ENCODE measurements around the gene NETO1. TPM values are rescaled to one million over a fixed set of nuclear protein-coding genes. Genes with fewer than 3 reads are reported as not detected.

NETO1 gene
- total and polyA plus RNA-seq, 10 of the 15 experiments (the other 5 are each of a cell fraction or from before 2014, with no cell fraction given), result 0.52 TPM; not detected in 9

GRCh38 chr18:72752220-72752619, 115.6 kb downstream of the NETO1 start:
- Histone ChIP-seq H3K9ac (ENCODE audit: control insufficient read depth, insufficient read depth, low read length) (no peak overlapping the region), H3K9me3 (replicated peaks; ENCODE audit: control insufficient read depth, insufficient read depth, low read length) (no peaks in the 10 kb centered on the region), H3K27me3 (replicated peaks in 1 of 2; ENCODE audit: control insufficient read depth in 2 of 2, insufficient read depth in 2 of 2, low read length in 1 of 2) (no peaks in the 10 kb centered on the region), H3K4me1 (ENCODE audit: control insufficient read depth, insufficient read depth, low read length) (no peaks in the 10 kb centered on the region), H3K36me3 (ENCODE audit: control insufficient read depth in 2 of 2, insufficient read depth in 2 of 2, low read length in 1 of 2) (no peaks in the 10 kb centered on the region), H4K20me1 (ENCODE audit: control insufficient read depth, insufficient read depth) (no peaks in the 10 kb centered on the region), H3K4me2 (ENCODE audit: control insufficient read depth, insufficient read depth) (no peak overlapping the region), H3K4me3 (no peak overlapping the region), H2AFZ (ENCODE audit: control insufficient read depth, low read depth, low read length) (no peak overlapping the region), H3K79me2 (ENCODE audit: control insufficient read depth, insufficient read depth, low read length) (no peaks in the 10 kb centered on the region), H3K27ac (ENCODE audit: control insufficient read depth, insufficient read depth) (no peak overlapping the region)
- WGBS (ENCODE audit: insufficient coverage, insufficient replicate concordance, low lambda C conversion rate, missing lambda C conversion rate), result 44% methylated on average over 4 of the region's 4 CpGs
- intact Hi-C loops (cut with micrococcal nuclease; ENCODE audit: unreplicated experiment) (no loop called here), in situ Hi-C loops (cut with MboI) (loop anchor here (25.0 kb wide), 1 partner anchor 1360 kb away; no protein-coding TSS in a partner anchor)
- RAD21 ChIA-PET (ENCODE audit: unreplicated experiment), result interaction anchor here (1.4 to 1.5 kb wide), 2 partner anchors 99 to 384 kb away, joined by 3 read pairs; no protein-coding TSS in a partner anchor
- no TSS peak for BruUV-seq (replicated peaks)
- TF ChIP-seq ZBED1 (IDR thresholded peaks at IDR 0.05; ENCODE audit: borderline replicate concordance) (no peak), REST (IDR thresholded peaks at IDR 0.05; ENCODE audit: low read depth, low read length) (no peak), GABPA (IDR thresholded peaks at IDR 0.05; ENCODE audit: low read depth) (no peak), GATAD2B (conservative IDR thresholded peaks at IDR 0.05; ENCODE audit: low read depth) (no peak), TARDBP (IDR thresholded peaks at IDR 0.05; ENCODE audit: borderline replicate concordance) (no peak), EGR1 (IDR thresholded peaks at IDR 0.05; ENCODE audit: borderline replicate concordance in 1 of 2, low read depth in 2 of 2, low read length in 2 of 2) (no peak), ETV6 (conservative IDR thresholded peaks at IDR 0.05 in 1 of 2, IDR thresholded peaks at IDR 0.05 in 1 of 2; ENCODE audit: borderline replicate concordance in 1 of 2, low read depth in 1 of 2) (no peak), NFYB (IDR thresholded peaks at IDR 0.05; ENCODE audit: insufficient read depth, low read depth, low read length) (no peak)
- no peak for DNase-seq (ENCODE audit: low read depth, low spot score)
- SMC1A ChIA-PET (ENCODE audit: uncharacterized antibody, unreplicated experiment), result interaction anchor here (1.5 to 3.6 kb wide), 3 partner anchors 12 to 36 kb away, joined by 3 to 12 read pairs (median 5); no protein-coding TSS in a partner anchor
- no peak for FAIRE-seq
- CTCF ChIA-PET, result interaction anchor here (1.3 to 3.2 kb wide), 6 partner anchors 9 to 385 kb away, joined by 3 to 10 read pairs (median 6); no protein-coding TSS in a partner anchor
- no peak for ATAC-seq
- POLR2A ChIA-PET, result interaction anchor here (0.5 kb wide), 1 partner anchor 1628 kb away, joined by 3 read pairs; no protein-coding TSS in a partner anchor
